Tibial nerve (tissue), 4 donors: Measurements from ENCODE around the gene NTN5.

Experiments
- EP300 ChIP-seq, 2 donors: sonication (generic); formaldehyde crosslinking; IDR thresholded peaks; one replicate each; pipeline ENCODE4 v1.6.1; 2017; ENCODE audit warnings: antibody characterized with exemption in 2 of 2, mild to moderate bottlenecking in 1 of 2
- POLR2A ChIP-seq, 2 donors: fragments of 450-650 bp; IDR thresholded peaks; one replicate each; pipeline ENCODE4 v1.6.1; 2017; ENCODE audit warnings: antibody characterized with exemption in 2 of 2, mild to moderate bottlenecking in 2 of 2, moderate library complexity in 2 of 2
- TF ChIP-seq, protein P1 (sequence below), 5 experiments: fragments of 200-600 bp in 3 of 5; fragments of 450-650 bp in 2 of 5; sonication (generic) in 3 of 5; IDR thresholded peaks; one replicate each; pipeline ENCODE4 v1.5.1; 2016 to 2019; ENCODE audit warnings: antibody characterized with exemption in 5 of 5, mild to moderate bottlenecking in 3 of 5, moderate library complexity in 2 of 5

GRCh38 chr19:48670699-48671445, 1.9 kb downstream of the NTN5 start:
- TF ChIP-seq, protein P1, sequence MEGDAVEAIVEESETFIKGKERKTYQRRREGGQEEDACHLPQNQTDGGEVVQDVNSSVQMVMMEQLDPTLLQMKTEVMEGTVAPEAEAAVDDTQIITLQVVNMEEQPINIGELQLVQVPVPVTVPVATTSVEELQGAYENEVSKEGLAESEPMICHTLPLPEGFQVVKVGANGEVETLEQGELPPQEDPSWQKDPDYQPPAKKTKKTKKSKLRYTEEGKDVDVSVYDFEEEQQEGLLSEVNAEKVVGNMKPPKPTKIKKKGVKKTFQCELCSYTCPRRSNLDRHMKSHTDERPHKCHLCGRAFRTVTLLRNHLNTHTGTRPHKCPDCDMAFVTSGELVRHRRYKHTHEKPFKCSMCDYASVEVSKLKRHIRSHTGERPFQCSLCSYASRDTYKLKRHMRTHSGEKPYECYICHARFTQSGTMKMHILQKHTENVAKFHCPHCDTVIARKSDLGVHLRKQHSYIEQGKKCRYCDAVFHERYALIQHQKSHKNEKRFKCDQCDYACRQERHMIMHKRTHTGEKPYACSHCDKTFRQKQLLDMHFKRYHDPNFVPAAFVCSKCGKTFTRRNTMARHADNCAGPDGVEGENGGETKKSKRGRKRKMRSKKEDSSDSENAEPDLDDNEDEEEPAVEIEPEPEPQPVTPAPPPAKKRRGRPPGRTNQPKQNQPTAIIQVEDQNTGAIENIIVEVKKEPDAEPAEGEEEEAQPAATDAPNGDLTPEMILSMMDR (IDR thresholded peaks at IDR 0.05): no peak
- TF ChIP-seq POLR2A (IDR thresholded peaks at IDR 0.05) (no peak), EP300 (IDR thresholded peaks at IDR 0.05) (no peak)
